Nephron progenitor cell (in vitro differentiated cells): Measurements from ENCODE around the gene DCDC2C.
A peak's percentile ranks its signal among the peaks of the same experiment; 100 is the strongest.

Experiments used
- DNase-seq: peaks from one replicate; pipeline ENCODE4 v3.0.0; 2021
- H3K27ac Mint-ChIP-seq: 2 replicates; pipeline ENCODE4 v1.8.0; 2021; ENCODE audit warnings: mild to moderate bottlenecking, moderate library complexity, mixed read lengths
- H3K27me3 Mint-ChIP-seq: 2 replicates; pipeline ENCODE4 v1.8.0; 2021; ENCODE audit warnings: mild to moderate bottlenecking, low read depth, mixed read lengths; ENCODE audit not compliant: poor library complexity
- H3K36me3 Mint-ChIP-seq: 2 replicates; pipeline ENCODE4 v1.8.0; 2021; ENCODE audit warnings: low read depth, mixed read lengths
- H3K4me1 Mint-ChIP-seq: 2 replicates; pipeline ENCODE4 v1.8.0; 2021; ENCODE audit warnings: mixed read lengths
- H3K4me3 Mint-ChIP-seq: 2 replicates; pipeline ENCODE4 v1.8.0; 2021; ENCODE audit warnings: mild to moderate bottlenecking, moderate library complexity, mixed read lengths
- H3K9me3 Mint-ChIP-seq: 2 replicates; pipeline ENCODE4 v1.8.0; 2021; ENCODE audit warnings: mild to moderate bottlenecking, moderate library complexity, mixed read lengths
- CTCF ChIP-seq: fragments of 200-600 bp; sonication (generic); IDR thresholded peaks from 2 replicates; pipeline ENCODE4 v1.5.0; 2021; ENCODE audit warnings: antibody characterized with exemption

The DCDC2C gene

DNA sequence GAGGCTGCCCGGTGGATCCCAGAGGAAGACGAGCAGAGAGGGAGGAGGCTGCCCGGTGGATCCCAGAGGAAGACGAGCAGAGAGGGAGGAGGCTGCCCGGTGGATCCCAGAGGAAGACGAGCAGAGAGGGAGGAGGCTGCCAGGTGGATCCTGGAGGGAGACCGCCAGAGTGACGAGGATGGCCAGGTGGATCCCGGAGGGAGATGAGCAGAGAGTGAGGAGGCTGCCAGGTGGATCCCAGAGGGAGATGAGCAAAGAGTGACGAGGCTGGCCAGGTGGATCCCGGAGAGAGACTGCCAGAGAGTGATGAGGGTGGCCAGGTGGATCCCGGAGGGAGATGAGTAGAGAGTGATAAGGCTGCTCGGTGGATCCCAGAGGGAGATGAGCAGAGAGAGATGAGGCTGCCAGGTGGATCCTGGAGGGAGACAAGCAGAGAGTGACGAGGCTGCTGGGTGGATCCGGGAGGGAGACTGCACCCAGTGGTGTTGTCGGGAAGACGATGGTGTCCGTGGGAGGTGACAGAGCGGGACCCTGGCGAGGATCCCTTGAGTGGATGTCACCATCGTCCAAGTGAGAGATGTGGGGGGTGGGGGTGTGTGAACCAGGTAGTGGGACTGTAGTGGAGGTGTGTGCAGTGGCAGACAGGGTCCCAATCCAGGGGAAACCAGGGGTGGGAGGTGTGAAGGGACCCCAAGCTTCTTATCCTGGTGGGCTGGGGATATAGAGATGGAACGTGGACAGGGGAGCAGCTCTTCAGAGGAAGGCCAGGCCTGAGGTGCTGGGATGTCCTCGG, 22.3 kb downstream of the DCDC2C start:
- no peak for TF ChIP-seq CTCF
- Mint-ChIP-seq H3K36me3 (no peaks in the 10 kb centered on the region), H3K4me3 (no peak overlapping the region), H3K4me1 (peaks cover 24% of the 10 kb centered on the region), H3K27ac (peak overlapping the region; percentile 6), H3K9me3 (peaks cover 19% of the 10 kb centered on the region), H3K27me3 (peaks cover 35% of the 10 kb centered on the region)
- DNase-seq: no peak

DNA sequence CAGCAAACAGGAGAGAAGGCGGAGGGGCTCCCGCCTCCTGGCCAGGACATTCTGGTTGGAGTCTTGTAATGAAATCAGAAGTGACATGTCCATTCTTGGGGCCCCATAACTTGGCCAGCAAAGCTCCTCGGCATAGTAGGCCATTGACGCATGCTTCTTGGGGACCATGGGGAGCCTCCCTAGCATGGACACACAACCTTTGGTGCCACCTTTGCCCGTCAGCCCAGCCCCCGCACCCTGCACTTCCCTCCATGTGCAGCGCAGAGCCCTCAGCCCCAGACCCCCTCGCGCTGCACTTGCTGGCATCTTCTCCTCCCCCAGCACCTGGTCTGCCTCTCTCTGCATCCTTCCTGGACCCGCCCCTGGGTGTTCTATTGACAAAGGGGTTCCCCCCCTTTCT, 23.1 kb downstream of the DCDC2C start:
- no peak for DNase-seq
- H3K27me3 Mint-ChIP-seq: peaks cover 35% of the 10 kb centered on the region
- peaks cover 10% of the 10 kb centered on the region for H3K9me3 Mint-ChIP-seq
- no peak overlapping the region for H3K4me3 Mint-ChIP-seq
- H3K4me1 Mint-ChIP-seq: peaks cover 24% of the 10 kb centered on the region
- TF ChIP-seq CTCF: no peak
- H3K27ac Mint-ChIP-seq: no peak overlapping the region
- H3K36me3 Mint-ChIP-seq: no peaks in the 10 kb centered on the region

DNA sequence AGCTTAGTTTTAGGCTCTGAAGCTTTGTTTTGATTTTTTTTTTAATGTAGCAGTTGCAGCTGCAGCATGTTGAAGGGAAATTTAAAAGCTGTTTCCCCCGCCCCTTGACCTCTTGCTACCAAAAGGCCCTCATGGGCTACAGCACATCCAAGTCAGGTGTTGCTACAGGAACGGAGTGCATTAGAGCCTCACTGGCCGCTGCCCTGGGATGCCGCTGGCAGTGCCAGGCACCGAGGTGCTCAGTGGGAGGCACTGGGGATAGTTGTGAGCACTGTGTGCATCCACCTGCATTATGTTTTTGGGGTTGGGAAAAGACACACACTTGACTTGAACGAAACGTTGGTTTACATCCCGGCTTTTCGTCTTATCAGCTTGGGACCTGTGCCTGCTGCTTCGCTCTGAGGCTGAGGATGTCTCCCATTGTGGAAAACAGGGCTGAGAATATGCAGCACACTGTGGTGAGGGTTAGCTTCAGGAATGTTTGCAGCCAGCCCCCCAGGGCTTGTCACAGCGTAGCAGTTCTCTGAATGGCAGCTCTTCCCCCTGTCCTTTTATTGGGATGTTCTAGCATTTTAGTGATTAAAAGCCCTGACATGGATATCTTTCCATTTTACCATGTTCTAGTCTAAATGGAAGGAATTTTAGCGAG, 24.1 kb downstream of the DCDC2C start:
- Mint-ChIP-seq H3K36me3 (no peaks in the 10 kb centered on the region), H3K4me3 (peak overlapping the region; percentile 68), H3K27ac (no peak overlapping the region), H3K27me3 (peaks cover 38% of the 10 kb centered on the region), H3K9me3 (peaks cover 6% of the 10 kb centered on the region), H3K4me1 (peaks cover 24% of the 10 kb centered on the region)
- TF ChIP-seq CTCF: no peak
- no peak for DNase-seq

GRCh38 chr2:3728104-3729054, 25.0 kb downstream of the DCDC2C start:
- Mint-ChIP-seq H3K4me3 (peak overlapping the region; percentile 68), H3K4me1 (peaks cover 24% of the 10 kb centered on the region), H3K27me3 (peaks cover 37% of the 10 kb centered on the region), H3K36me3 (no peaks in the 10 kb centered on the region), H3K27ac (no peak overlapping the region), H3K9me3 (peaks cover 6% of the 10 kb centered on the region)
- peak; percentile 26 for DNase-seq
- TF ChIP-seq CTCF: peak; percentile 64

DNA sequence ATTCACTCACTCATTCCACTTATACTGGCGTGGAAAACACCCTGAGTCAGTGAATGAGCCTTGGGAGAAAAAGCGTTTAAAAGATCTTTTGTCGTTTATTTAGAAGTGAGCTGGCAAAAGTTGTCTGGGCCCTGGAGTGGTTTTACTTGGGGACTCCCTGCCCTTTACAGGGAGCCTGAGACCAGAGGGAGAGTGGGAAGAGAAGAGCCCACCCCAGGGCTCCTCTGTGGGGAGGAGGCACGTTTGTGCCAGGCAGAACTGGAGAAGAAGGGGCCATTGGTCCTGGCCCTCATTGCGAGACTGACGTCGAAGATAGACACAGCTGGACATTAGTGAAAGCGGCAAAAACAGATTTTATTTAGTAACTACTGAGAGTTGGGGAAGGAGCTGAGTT, 25.7 kb downstream of the DCDC2C start:
- peaks cover 6% of the 10 kb centered on the region for H3K9me3 Mint-ChIP-seq
- TF ChIP-seq CTCF: no peak
- H3K27me3 Mint-ChIP-seq: peaks cover 31% of the 10 kb centered on the region
- H3K4me3 Mint-ChIP-seq: no peak overlapping the region
- no peak overlapping the region for H3K27ac Mint-ChIP-seq
- H3K36me3 Mint-ChIP-seq: no peaks in the 10 kb centered on the region
- peaks cover 24% of the 10 kb centered on the region for H3K4me1 Mint-ChIP-seq
- DNase-seq: no peak
